Left ventricle myocardium inferior (tissue), 1 donor: ENCODE measurements around the gene EFHC1. TPM values are rescaled to one million over a fixed set of nuclear protein-coding genes. Genes with fewer than 3 reads are reported as not detected.

Source experiments
- DNase-seq: peaks from one replicate; pipeline ENCODE4 v3.0.0-alpha.2; 2020
- H3K27ac ChIP-seq: fragments of 200-600 bp; replicated peaks from 2 replicates; pipeline ENCODE4 v1.8.0; 2021
- H3K27me3 ChIP-seq: fragments of 200-600 bp; 2 replicates; pipeline ENCODE4 v1.8.0; 2021; ENCODE audit warnings: low read depth
- H3K36me3 ChIP-seq: fragments of 200-600 bp; 2 replicates; pipeline ENCODE4 v1.8.0; 2021
- H3K4me1 ChIP-seq: fragments of 200-600 bp; 2 replicates; pipeline ENCODE4 v1.8.0; 2021
- H3K4me3 ChIP-seq: fragments of 200-600 bp; 2 replicates; pipeline ENCODE4 v1.8.0; 2021; ENCODE audit warnings: mild to moderate bottlenecking, moderate library complexity
- H3K9me3 ChIP-seq: fragments of 200-600 bp; replicated peaks from 2 replicates; pipeline ENCODE4 v1.8.0; 2021
- CTCF ChIP-seq: fragments of 200-600 bp; IDR thresholded peaks from 2 replicates; pipeline ENCODE4 v1.8.0; 2021; ENCODE audit warnings: antibody characterized with exemption, mild to moderate bottlenecking, borderline replicate concordance
- intact Hi-C: fragments of 100-400 bp; cut with micrococcal nuclease; formaldehyde crosslinking; loops from one replicate; pipeline ENCODE4 v1.11.0; 2022
- total RNA-seq: library from RNA; stranded (reverse); fragmentation: NEBNext Ultra II Directional; extraction: Animal tissue kit (Norgen Biotek cat#: 25700); gene quantifications from one replicate; pipeline ENCODE4 v1.2.1, GENCODE V29; 2021
- donor health status: DM: no; HTN: yes; CAD: no; lungs with severe emphysema.

EFHC1 gene
- total RNA-seq, 1 donor from 2014 or later, result 5.7 TPM

GRCh38 chr6:52515219-52515960 lies 95.2 kb downstream of the EFHC1 start:
- Histone ChIP-seq H3K4me3 (no peak overlapping the region), H3K4me1 (peaks cover 91% of the 10 kb centered on the region), H3K9me3 (no peaks in the 10 kb centered on the region), H3K36me3 (peaks cover 15% of the 10 kb centered on the region), H3K27me3 (no peaks in the 10 kb centered on the region), H3K27ac (peak overlapping the region; percentile 93)
- no peak for DNase-seq
- intact Hi-C loops, result loop anchor here (10.0 kb wide), 1 partner anchor 59 kb away; the partner anchor contains the start of gene TRAM2
- TF ChIP-seq CTCF, result no peak

- H3K27ac ChIP-seq, result no peak overlapping the region
- no peak for DNase-seq
- peaks cover 15% of the 10 kb centered on the region for H3K36me3 ChIP-seq
- no peak for TF ChIP-seq CTCF
- H3K27me3 ChIP-seq, result no peaks in the 10 kb centered on the region
- H3K9me3 ChIP-seq, result no peaks in the 10 kb centered on the region
- no peak overlapping the region for H3K4me3 ChIP-seq
- intact Hi-C loops, result loop anchor here (10.0 kb wide), 1 partner anchor 59 kb away; the partner anchor contains the start of gene TRAM2
- H3K4me1 ChIP-seq, result peaks cover 90% of the 10 kb centered on the region
Observed at GRCh38 chr6:52516269-52516668, 96.1 kb downstream of the EFHC1 start.

- H3K36me3 ChIP-seq, result peaks cover 15% of the 10 kb centered on the region
- H3K9me3 ChIP-seq, result no peaks in the 10 kb centered on the region
- H3K4me3 ChIP-seq, result no peak overlapping the region
- no peaks in the 10 kb centered on the region for H3K27me3 ChIP-seq
- intact Hi-C loops, result loop anchor here (10.0 kb wide), 1 partner anchor 58 kb away; the partner anchor contains the start of gene TRAM2
- peak overlapping the region; percentile 92 for H3K27ac ChIP-seq
- no peak for DNase-seq
- H3K4me1 ChIP-seq, result peaks cover 90% of the 10 kb centered on the region
- no peak for TF ChIP-seq CTCF
Observed at GRCh38 chr6:52516943-52517342, 96.8 kb downstream of the EFHC1 start.

GRCh38 chr6:52517502-52518278 lies 97.5 kb downstream of the EFHC1 start:
- Histone ChIP-seq H3K4me1 (peaks cover 90% of the 10 kb centered on the region), H3K4me3 (peak overlapping the region; percentile 26), H3K9me3 (no peaks in the 10 kb centered on the region), H3K27ac (peak overlapping the region; percentile 92), H3K36me3 (peaks cover 15% of the 10 kb centered on the region), H3K27me3 (no peaks in the 10 kb centered on the region)
- intact Hi-C loops, result loop anchor here (10.0 kb wide), 1 partner anchor 57 kb away; the partner anchor contains the start of gene TRAM2
- DNase-seq, result peak; percentile 86
- TF ChIP-seq CTCF, result no peak

GRCh38 chr6:52518279-52518945 lies 98.3 kb downstream of the EFHC1 start:
- peak overlapping the region; percentile 26 for H3K4me3 ChIP-seq
- peaks cover 90% of the 10 kb centered on the region for H3K4me1 ChIP-seq
- no peak for TF ChIP-seq CTCF
- intact Hi-C loops, result loop anchor here (10.0 kb wide), 1 partner anchor 56 kb away; the partner anchor contains the start of gene TRAM2
- H3K9me3 ChIP-seq, result no peaks in the 10 kb centered on the region
- no peak for DNase-seq
- no peaks in the 10 kb centered on the region for H3K27me3 ChIP-seq
- H3K36me3 ChIP-seq, result peaks cover 15% of the 10 kb centered on the region
- H3K27ac ChIP-seq, result peak overlapping the region; percentile 92
